H9 (cell line): Measurements from ENCODE around the gene RHEX. TPM values are rescaled to one million over a fixed set of nuclear protein-coding genes. Genes with fewer than 3 reads are reported as not detected.

ENCODE experiments used
- DNase-seq: peaks from one replicate; pipeline ENCODE4 v3.0.0-alpha.2; 2017
- H2AFZ ChIP-seq: one replicate; pipeline ENCODE4 v1.6.1; 2013; ENCODE audit warnings: mild to moderate bottlenecking, low read length, control low read depth, moderate library complexity
- H2AK5ac ChIP-seq: 2 replicates; pipeline ENCODE4 v1.6.1; 2013; ENCODE audit warnings: low read length, control low read depth, mixed read lengths; ENCODE audit not compliant: insufficient read length
- H2BK120ac ChIP-seq: one replicate; pipeline ENCODE4 v1.6.1; 2013; ENCODE audit warnings: low read depth, mild to moderate bottlenecking, low read length, control low read depth, inconsistent platforms; ENCODE audit not compliant: poor library complexity, severe bottlenecking
- H2BK12ac ChIP-seq: 2 replicates; pipeline ENCODE4 v1.6.1; 2013; ENCODE audit warnings: low read length, control low read depth, mixed read lengths, low read depth; ENCODE audit not compliant: insufficient read length
- H2BK15ac ChIP-seq: 2 replicates; pipeline ENCODE4 v1.6.1; 2013; ENCODE audit warnings: low read depth, low read length, control low read depth
- H2BK20ac ChIP-seq: one replicate; pipeline ENCODE4 v1.6.1; 2013; ENCODE audit warnings: low read depth, mild to moderate bottlenecking, low read length, control low read depth, inconsistent platforms; ENCODE audit not compliant: poor library complexity, severe bottlenecking
- H2BK5ac ChIP-seq: 2 replicates; pipeline ENCODE4 v1.6.1; 2013; ENCODE audit warnings: low read length, control low read depth, mixed read lengths; ENCODE audit not compliant: insufficient read length
- H3K14ac ChIP-seq: 2 replicates; pipeline ENCODE4 v1.6.1; 2013; ENCODE audit warnings: low read length, control low read depth; ENCODE audit not compliant: insufficient read depth
- H3K18ac ChIP-seq: 2 replicates; pipeline ENCODE4 v1.6.1; 2013; ENCODE audit warnings: low read depth, mild to moderate bottlenecking, mixed read lengths, low read length, control low read depth; ENCODE audit not compliant: insufficient read length
- H3K23ac ChIP-seq: 2 replicates; pipeline ENCODE4 v1.6.1; 2013; ENCODE audit warnings: low read length, control low read depth, mixed read lengths, low read depth; ENCODE audit not compliant: insufficient read length
- H3K23me2 ChIP-seq: 2 replicates; pipeline ENCODE4 v1.6.1; 2013; ENCODE audit warnings: low read depth, mild to moderate bottlenecking, mixed read lengths, low read length, control low read depth; ENCODE audit not compliant: insufficient read length, poor library complexity, severe bottlenecking
- H3K27ac ChIP-seq: 2 replicates; pipeline ENCODE4 v1.5.1; 2013; ENCODE audit warnings: low read length, control low read depth, mixed read lengths, low read depth; ENCODE audit not compliant: insufficient read length
- H3K27me3 ChIP-seq: 2 replicates; pipeline ENCODE4 v1.6.1; 2013; ENCODE audit warnings: low read length, control low read depth, inconsistent platforms; ENCODE audit not compliant: insufficient read depth
- H3K4ac ChIP-seq: 2 replicates; pipeline ENCODE4 v1.6.1; 2013; ENCODE audit warnings: low read depth, mild to moderate bottlenecking, control low read depth, inconsistent platforms, low read length, moderate library complexity
- H3K4me1 ChIP-seq: 2 replicates; pipeline ENCODE4 v1.6.1; 2013; ENCODE audit warnings: low read length, control low read depth, inconsistent platforms; ENCODE audit not compliant: insufficient read depth
- H3K4me2 ChIP-seq: 2 replicates; pipeline ENCODE4 v1.6.1; 2013; ENCODE audit warnings: low read length, control low read depth, mixed read lengths; ENCODE audit not compliant: insufficient read length, insufficient read depth
- H3K56ac ChIP-seq: 2 replicates; pipeline ENCODE4 v1.6.1; 2013; ENCODE audit warnings: low read depth, mild to moderate bottlenecking, mixed read lengths, low read length, control low read depth; ENCODE audit not compliant: insufficient read length
- H3K79me1 ChIP-seq: 2 replicates; pipeline ENCODE4 v1.6.1; 2013; ENCODE audit warnings: low read depth, mild to moderate bottlenecking, moderate library complexity, low read length, control low read depth, inconsistent platforms; ENCODE audit not compliant: insufficient read depth, poor library complexity, severe bottlenecking
- H3K79me2 ChIP-seq: 2 replicates; pipeline ENCODE4 v1.6.1; 2013; ENCODE audit warnings: low read length, control low read depth, inconsistent platforms; ENCODE audit not compliant: insufficient read depth
- H3K9ac ChIP-seq: 2 replicates; pipeline ENCODE4 v1.6.1; 2013; ENCODE audit warnings: low read length, control low read depth, mixed read lengths; ENCODE audit not compliant: insufficient read length; ENCODE audit errors: extremely low read depth
- H3K9me3 ChIP-seq: one replicate; pipeline ENCODE4 v1.6.1; 2013; ENCODE audit warnings: low read depth, low read length, inconsistent platforms; ENCODE audit not compliant: control insufficient read depth
- H3T11ph ChIP-seq: one replicate; pipeline ENCODE4 v1.6.1; 2013; ENCODE audit warnings: mild to moderate bottlenecking, low read length, control low read depth, inconsistent platforms
- H4K20me1 ChIP-seq: one replicate; pipeline ENCODE4 v1.6.1; 2013; ENCODE audit not compliant: control insufficient read depth, insufficient read length, insufficient read depth
- H4K5ac ChIP-seq: 2 replicates; pipeline ENCODE4 v1.6.1; 2013; ENCODE audit warnings: low read depth, mild to moderate bottlenecking, mixed read lengths, low read length, control low read depth; ENCODE audit not compliant: insufficient read length
- H4K8ac ChIP-seq: replicated peaks from 2 replicates; pipeline ENCODE4 v1.6.1; 2013; ENCODE audit warnings: low read length, control low read depth, mixed read lengths, low read depth; ENCODE audit not compliant: insufficient read length
- H4K91ac ChIP-seq: 2 replicates; pipeline ENCODE4 v1.6.1; 2013; ENCODE audit warnings: low read depth, mild to moderate bottlenecking, moderate library complexity, mixed read lengths, low read length, control low read depth; ENCODE audit not compliant: insufficient read length
- H3K27ac Mint-ChIP-seq, 3 experiments: 2 replicates in 2 of 3; 3 replicates in 1 of 3; pipeline ENCODE4 v1.8.0; 2020 to 2021; ENCODE audit warnings: mixed read lengths in 3 of 3, mild to moderate bottlenecking in 1 of 3, moderate library complexity in 1 of 3
- H3K27me3 Mint-ChIP-seq: 2 replicates; pipeline ENCODE4 v1.8.0; 2021; ENCODE audit warnings: low read depth, mild to moderate bottlenecking, moderate library complexity, mixed read lengths
- H3K36me3 Mint-ChIP-seq, 3 experiments: 2 replicates in 2 of 3; 3 replicates in 1 of 3; pipeline ENCODE4 v1.8.0; 2020 to 2021; ENCODE audit warnings: low read depth in 3 of 3, mixed read lengths in 3 of 3; ENCODE audit not compliant: insufficient read depth in 1 of 3
- H3K4me1 Mint-ChIP-seq, 2 experiments: 2 replicates each; pipeline ENCODE4 v1.8.0; 2020; ENCODE audit warnings: mixed read lengths in 2 of 2
- H3K4me3 Mint-ChIP-seq, 2 experiments: 2 replicates in 1 of 2; 3 replicates in 1 of 2; pipeline ENCODE4 v1.8.0; 2020 to 2021; ENCODE audit warnings: mild to moderate bottlenecking in 2 of 2, mixed read lengths in 2 of 2, moderate library complexity in 1 of 2
- H3K9me3 Mint-ChIP-seq, 2 experiments: 2 replicates in 1 of 2; 3 replicates in 1 of 2; pipeline ENCODE4 v1.8.0; 2020; ENCODE audit warnings: mild to moderate bottlenecking in 2 of 2, mixed read lengths in 2 of 2, moderate library complexity in 1 of 2
- CTCF ChIP-seq: fragments of 200-600 bp; sonication (generic); conservative IDR thresholded peaks from 3 replicates; pipeline ENCODE4 v1.8.0; 2021; ENCODE audit warnings: antibody characterized with exemption, mild to moderate bottlenecking
- WGBS: extraction: QIAGEN DNeasy Blood & Tissue Kit; methylation state at CpG from one replicate; pipeline ENCODE4 v1.1.7; 2013; ENCODE audit warnings: missing lambda C conversion rate, low lambda C conversion rate, mixed read lengths; ENCODE audit not compliant: insufficient read length; ENCODE audit errors: extremely low coverage; 5-methylcytosine and 5-hydroxymethylcytosine counted together
- total RNA-seq: library from RNA; stranded (reverse); gene quantifications from 2 replicates; pipeline ENCODE4 v1.2.1, GENCODE V29; 2021

Gene RHEX
- total RNA-seq, 1 experiment from 2014 or later: not detected

DNA sequence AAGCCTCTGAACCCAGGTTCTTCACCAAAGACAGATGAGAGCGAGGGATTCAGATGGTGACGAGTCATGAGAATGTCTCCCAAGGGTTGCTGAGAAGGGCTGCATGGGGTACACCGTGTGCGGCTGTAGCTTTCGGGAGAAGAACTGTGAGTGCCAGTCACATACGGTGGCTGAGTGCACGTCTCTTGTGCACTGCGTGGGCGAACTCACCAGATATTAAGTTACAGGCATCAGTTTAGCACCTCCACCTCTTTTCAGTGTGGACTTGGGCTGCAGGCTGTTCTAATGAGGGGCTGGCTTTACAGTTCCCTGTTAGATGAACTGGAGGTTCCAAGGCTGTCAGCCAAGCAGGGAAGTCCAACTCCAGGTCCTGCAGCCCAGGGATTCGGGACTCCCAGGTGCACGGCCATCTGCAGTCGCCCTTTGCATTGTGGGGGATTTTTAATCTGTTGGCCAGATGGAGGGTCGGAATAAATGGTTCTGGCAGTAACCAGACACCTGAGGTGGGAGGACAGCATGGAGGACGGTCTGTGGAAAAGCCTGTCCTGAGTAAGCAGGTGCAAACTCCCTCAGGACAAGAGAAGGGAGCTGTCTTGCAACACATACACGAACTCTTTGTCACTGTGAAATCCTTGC lies 90.7 kb downstream of the RHEX start:
- Histone ChIP-seq H2BK5ac (no peak overlapping the region), H4K8ac (no peak overlapping the region), H3K79me2 (no peaks in the 10 kb centered on the region), H2AK5ac (no peak overlapping the region), H3K4me2 (no peak overlapping the region), H3K79me1 (no peaks in the 10 kb centered on the region), H2BK120ac (no peak overlapping the region), H3K14ac (no peak overlapping the region), H2BK12ac (no peak overlapping the region), H3K23me2 (no peaks in the 10 kb centered on the region), H4K20me1 (no peaks in the 10 kb centered on the region), H3K23ac (no peak overlapping the region), H3K27me3 (no peaks in the 10 kb centered on the region), H4K5ac (no peak overlapping the region), H2BK20ac (no peak overlapping the region), H4K91ac (no peak overlapping the region), H3K4me1 (no peaks in the 10 kb centered on the region; the same call in 1 of the 2 replicates), H2BK15ac (no peak overlapping the region), H3K18ac (no peak overlapping the region), H3K56ac (no peak overlapping the region), H3K9ac (no peak overlapping the region), H2AFZ (no peak overlapping the region), H3K9me3 (no peaks in the 10 kb centered on the region), H3K4ac (no peak overlapping the region), H3K27ac (no peak overlapping the region), H3T11ph (no peak overlapping the region)
- no CpG with 5 or more reads among the region's 15 CpGs for WGBS
- Mint-ChIP-seq H3K9me3 (peaks cover 0 to 2% of the 10 kb centered on the region in 2 experiments; a peak in 3 of 5 replicates), H3K27ac (no peak overlapping the region), H3K36me3 (peaks cover 0 to 5% (median 0%) of the 10 kb centered on the region in 3 experiments; a peak in 3 of 7 replicates), H3K4me1 (peaks cover 5 to 9% of the 10 kb centered on the region in 2 experiments), H3K27me3 (peaks cover 8% of the 10 kb centered on the region), H3K4me3 (no peak overlapping the region)
- DNase-seq: no peak
- no peak for TF ChIP-seq CTCF
